ENCODE data around the gene FAM83C. TPM values are rescaled to one million over a fixed set of nuclear protein-coding genes. Genes with fewer than 3 reads are reported as not detected.

The FAM83C gene
- polyA plus RNA-seq, 2 of the 4 experiments (the other 2 are of a cell fraction): not detected

GRCh38 chr20:35311409-35311808 is 19.2 kb upstream of the FAM83C start (continued):
- TF ChIP-seq CTCF (IDR thresholded peaks at IDR 0.05) (no peak), BHLHE40 (IDR thresholded peaks at IDR 0.05; ENCODE audit: low read depth, low read length) (peak; percentile 79), ATOH8 (CRISPR knock-in tag; IDR thresholded peaks at IDR 0.05; ENCODE audit: low read depth) (peak; percentile 83; the same call in 1 of the 2 replicates)

GRCh38 chr20:35307666-35308653 is 15.7 kb upstream of the FAM83C start:
- no peak for TF ChIP-seq FOSL2 (IDR thresholded peaks at IDR 0.05)
- TF ChIP-seq FOSL2 (CRISPR knock-in tag; IDR thresholded peaks at IDR 0.05): peak; percentile 23; the same call in 1 of the 2 replicates
- TF ChIP-seq MAFK (IDR thresholded peaks at IDR 0.05; ENCODE audit: partially characterized antibody): peak; percentile 60
- peak; percentile 81 for TF ChIP-seq MAX (IDR thresholded peaks at IDR 0.05)
- no peak for TF ChIP-seq ZFP36 (IDR thresholded peaks at IDR 0.05; ENCODE audit: borderline replicate concordance, partially characterized antibody)
- TF ChIP-seq PHF8 (IDR thresholded peaks at IDR 0.05; ENCODE audit: borderline replicate concordance, low read depth): no peak
- peak; percentile 40; the same call in 1 of the 2 replicates for TF ChIP-seq E2F6 (IDR thresholded peaks at IDR 0.05; ENCODE audit: borderline replicate concordance, low read depth)
- no peak for TF ChIP-seq RARB (CRISPR knock-in tag; IDR thresholded peaks at IDR 0.05)
- FAIRE-seq: no peak

GRCh38 chr20:35306931-35307517 is 14.8 kb upstream of the FAM83C start:
- POLR2A ChIA-PET: interaction anchor here (0.9 to 3.1 kb wide), 3 partner anchors 23 to 148 kb away, joined by 3 to 11 read pairs (median 3); partner anchors contain the start of gene EIF6
- WGBS (ENCODE audit: missing lambda C conversion rate): 20% methylated on average over 4 of the region's 4 CpGs
- ATAC-seq: peak; percentile 67 to 85
- FAIRE-seq: no peak
- CTCF ChIA-PET: interaction anchor here (0.5 to 14.7 kb wide), 20 partner anchors 8 to 1460 kb away, joined by 3 to 267 read pairs (median 8); partner anchors contain the start of genes FAM83C, GDF5, MMP24OS and UQCC1
- DNase-seq (ENCODE audit: low read depth in 1 of 2, low spot score in 1 of 2): peak; percentile 84 to 91
- peaks cover 93% of the 10 kb centered on the region for H3K4me1 ChIP-seq
- H3K9me3 ChIP-seq: no peaks in the 10 kb centered on the region
- H3K4me2 ChIP-seq: peak overlapping the region; percentile 63
- peak overlapping the region; percentile 95 to 96 for H3K27ac ChIP-seq
- no peak overlapping the region for H3K4me3 ChIP-seq
- TF ChIP-seq ESRRA (IDR thresholded peaks at IDR 0.05; ENCODE audit: borderline replicate concordance, low read length) (no peak), HOXB13 (CRISPR knock-in tag; IDR thresholded peaks at IDR 0.05; ENCODE audit: low read depth) (no peak), POLR2AphosphoS2 (conservative IDR thresholded peaks at IDR 0.05; ENCODE audit: low read length) (no peak), POLR2A (IDR thresholded peaks at IDR 0.05; ENCODE audit: low read length) (no peak), FOXS1 (CRISPR knock-in tag; IDR thresholded peaks at IDR 0.05) (peak; percentile 41; the same call in 1 of the 2 replicates), FOSL2 (IDR thresholded peaks at IDR 0.05) (no peak), FOSL2 (CRISPR knock-in tag; IDR thresholded peaks at IDR 0.05) (0 out of 2 replicates have a peak, but pooled peaks have one; percentile 28), HDAC2 (IDR thresholded peaks at IDR 0.05) (no peak), NFE2L2 (conservative IDR thresholded peaks at IDR 0.05; ENCODE audit: low read length) (no peak), EHMT2 (IDR thresholded peaks at IDR 0.05; ENCODE audit: low read depth) (no peak), ZSCAN20 (CRISPR knock-in tag; IDR thresholded peaks at IDR 0.05) (no peak), CBX2 (IDR thresholded peaks at IDR 0.05; ENCODE audit: borderline replicate concordance, low read depth) (no peak), MAX (IDR thresholded peaks at IDR 0.05) (peak; percentile 53; the same call in 1 of the 2 replicates), TP53 (CRISPR knock-in tag; IDR thresholded peaks at IDR 0.05) (no peak), CEBPB (IDR thresholded peaks at IDR 0.05) (no peak), CTCF (IDR thresholded peaks at IDR 0.05) (peak; percentile 80), HOXA7 (CRISPR knock-in tag; IDR thresholded peaks at IDR 0.05) (0 out of 2 replicates have a peak, but pooled peaks have one; percentile 41), SREBF2 (IDR thresholded peaks at IDR 0.05) (no peak), TFCP2L1 (CRISPR knock-in tag; IDR thresholded peaks at IDR 0.05) (no peak), RARB (CRISPR knock-in tag; IDR thresholded peaks at IDR 0.05) (no peak)

More at GRCh38 chr20:35307666-35308653, 15.7 kb upstream of the FAM83C start:
- H3K4me2 ChIP-seq: peak overlapping the region; percentile 63
- ChIA-PET CTCF (interaction anchor here (0.6 to 14.7 kb wide), 21 partner anchors 9 to 473 kb away, joined by 3 to 267 read pairs (median 10); partner anchors contain the start of genes FAM83C, GDF5, MMP24OS and UQCC1), POLR2A (interaction anchor here (1.0 kb wide), 1 partner anchor 27 kb away, joined by 3 read pairs; no protein-coding TSS in a partner anchor)
- no peaks in the 10 kb centered on the region for H3K9me3 ChIP-seq
- 52% methylated on average over 13 of the region's 13 CpGs for WGBS (ENCODE audit: missing lambda C conversion rate)
- H3K4me1 ChIP-seq: peaks cover 93% of the 10 kb centered on the region
- no peak for ATAC-seq
- peak overlapping the region; percentile 95 to 96 for H3K27ac ChIP-seq
- DNase-seq (ENCODE audit: low read depth in 1 of 2, low spot score in 1 of 2): peak in 1 of 2 experiments; percentile 37
- H3K4me3 ChIP-seq: no peak overlapping the region

Data from A549 (cell line).